MCF 10A (cell line): Measurements from ENCODE around the gene TLN1. TPM values are rescaled to one million over a fixed set of nuclear protein-coding genes. Genes with fewer than 3 reads are reported as not detected.

Experiments used
- BruUV-seq: library from RNA; stranded (reverse); fragments of 400-500 nt; replicated peaks from 2 replicates; lab custom pipeline; 2021; lab: Mats Ljungman, UMichigan
- CTCF ChIA-PET: fragments of 300-600 bp; sonication (Branson Sonifier 250); formaldehyde crosslinking; extraction: SDS; loops from one replicate; lab custom pipeline; 2021; ENCODE audit warnings: antibody characterized with exemption, inconsistent platforms; lab: Yijun Ruan, JAX
- POLR2A ChIA-PET: fragments of 300-600, 350-650 bp; sonication (Branson Sonifier 250); formaldehyde crosslinking; extraction: SDS; loops from one replicate; lab custom pipeline; 2020; ENCODE audit warnings: antibody characterized with exemption, inconsistent platforms; lab: Yijun Ruan, JAX
- DNase-seq: peaks from one replicate; pipeline ENCODE4 v3.0.0-alpha.2; 2018; ENCODE audit not compliant: unreplicated experiment
- H3K27ac Mint-ChIP-seq: one replicate; pipeline ENCODE4 v1.8.0; 2022; ENCODE audit warnings: mild to moderate bottlenecking, low read depth, mixed read lengths; ENCODE audit not compliant: unreplicated experiment
- H3K27me3 Mint-ChIP-seq: one replicate; pipeline ENCODE4 v1.8.0; 2022; ENCODE audit warnings: mixed read lengths; ENCODE audit not compliant: insufficient read depth, unreplicated experiment
- H3K36me3 Mint-ChIP-seq: one replicate; pipeline ENCODE4 v1.8.0; 2022; ENCODE audit warnings: mild to moderate bottlenecking, moderate library complexity, mixed read lengths; ENCODE audit not compliant: insufficient read depth, unreplicated experiment
- H3K4me1 Mint-ChIP-seq: one replicate; pipeline ENCODE4 v1.8.0; 2022; ENCODE audit warnings: mixed read lengths; ENCODE audit not compliant: insufficient read depth, unreplicated experiment
- H3K4me3 Mint-ChIP-seq: one replicate; pipeline ENCODE4 v1.8.0; 2022; ENCODE audit warnings: mild to moderate bottlenecking, moderate library complexity, mixed read lengths; ENCODE audit not compliant: unreplicated experiment
- H3K9me3 Mint-ChIP-seq: one replicate; pipeline ENCODE4 v1.8.0; 2022; ENCODE audit warnings: mixed read lengths; ENCODE audit not compliant: unreplicated experiment
- CTCF ChIP-seq: fragments of 200-600 bp; IDR thresholded peaks from one replicate; pipeline ENCODE4 v1.8.0; 2022; ENCODE audit warnings: antibody characterized with exemption, mild to moderate bottlenecking; ENCODE audit not compliant: unreplicated experiment
- intact Hi-C: fragments of 100-400 bp; cut with micrococcal nuclease; formaldehyde crosslinking; loops from 2 replicates; pipeline ENCODE4 v1.14.1; 2022
- total RNA-seq: library from RNA; stranded (reverse); gene quantifications from 2 replicates; pipeline ENCODE4 v1.2.3, GENCODE V29; 2022

The TLN1 gene
- total RNA-seq, 1 experiment from 2014 or later = 224 TPM

- Mint-ChIP-seq H3K4me1 (peaks cover 27% of the 10 kb centered on the region), H3K36me3 (peaks cover 30% of the 10 kb centered on the region), H3K27ac (no peak overlapping the region), H3K27me3 (no peaks in the 10 kb centered on the region), H3K4me3 (no peak overlapping the region), H3K9me3 (no peaks in the 10 kb centered on the region)
- intact Hi-C loops = loop anchor here (5.0 kb wide), 2 partner anchors 57 to 618 kb away; no protein-coding TSS in a partner anchor
- ChIA-PET POLR2A (interaction anchor here (0.6 to 15.0 kb wide), 16 partner anchors 8 to 650 kb away, joined by 3 to 284 read pairs (median 12); partner anchors contain the start of genes ARHGEF39, CCDC107, GBA2 and HRCT1), CTCF (interaction anchor here (0.6 to 10.3 kb wide), 21 partner anchors 9 to 1522 kb away, joined by 3 to 150 read pairs (median 4); partner anchors contain the start of genes ARHGEF39, CCDC107, GBA2 and RGP1)
- no TSS peak for BruUV-seq
- no peak for DNase-seq
- TF ChIP-seq CTCF = no peak
Measured at GRCh38 chr9:35730486-35730854, 1.5 kb downstream of the TLN1 start.

- no peak overlapping the region for H3K27ac Mint-ChIP-seq
Measured at GRCh38 chr9:35729700-35730485, 2.1 kb downstream of the TLN1 start.

GRCh38 chr9:35729101-35729500 is 2.9 kb downstream of the TLN1 start:
- BruUV-seq = no TSS peak
- ChIA-PET POLR2A (interaction anchor here (0.8 to 15.0 kb wide), 12 partner anchors 10 to 618 kb away, joined by 3 to 284 read pairs (median 4); partner anchors contain the start of genes ARHGEF39, CCDC107, GBA2 and RGP1), CTCF (interaction anchor here (0.6 to 10.3 kb wide), 15 partner anchors 13 to 1941 kb away, joined by 3 to 136 read pairs (median 4); partner anchors contain the start of genes ARHGEF39, CCDC107 and RMRP)
- Mint-ChIP-seq H3K4me1 (peaks cover 27% of the 10 kb centered on the region), H3K27me3 (no peaks in the 10 kb centered on the region), H3K9me3 (no peaks in the 10 kb centered on the region), H3K36me3 (peaks cover 29% of the 10 kb centered on the region), H3K27ac (no peak overlapping the region), H3K4me3 (no peak overlapping the region)
- TF ChIP-seq CTCF = no peak
- no peak for DNase-seq
- intact Hi-C loops = loop anchor here (2.0 kb wide), 2 partner anchors 32 to 70 kb away; partner anchors contain the start of genes CCDC107 and RMRP

More at GRCh38 chr9:35729700-35730485, 2.1 kb downstream of the TLN1 start:
- no TSS peak for BruUV-seq
- no peaks in the 10 kb centered on the region for H3K9me3 Mint-ChIP-seq
- H3K4me1 Mint-ChIP-seq = peaks cover 27% of the 10 kb centered on the region
- DNase-seq = peak; percentile 80
- POLR2A ChIA-PET = interaction anchor here (0.6 to 15.0 kb wide), 12 partner anchors 16 to 618 kb away, joined by 3 to 284 read pairs (median 14); partner anchors contain the start of genes CCDC107, GBA2, HRCT1 and RGP1
- intact Hi-C loops = loop anchor here (2.0 to 5.0 kb wide), 4 partner anchors 33 to 618 kb away; partner anchors contain the start of genes CCDC107 and RMRP
- H3K27me3 Mint-ChIP-seq = no peaks in the 10 kb centered on the region
- peaks cover 30% of the 10 kb centered on the region for H3K36me3 Mint-ChIP-seq
- CTCF ChIA-PET = interaction anchor here (0.6 to 10.3 kb wide), 23 partner anchors 9 to 1942 kb away, joined by 3 to 150 read pairs (median 4); partner anchors contain the start of genes ARHGEF39, CCDC107, GBA2 and RGP1
- TF ChIP-seq CTCF = peak; percentile 49
- H3K4me3 Mint-ChIP-seq = no peak overlapping the region
